NCI-H1436 treated with DMSO at 0.1 percent for 48 hours (cell line): ENCODE measurements around the gene RIC1.
"Not testable (repeated sequence)": the region's sequence is repeated elsewhere in the genome, so short reads cannot be mapped to it uniquely, and the experiment has no call there.

ENCODE experiments used
- DNase-seq: peaks from one replicate; lab custom pipeline; 2025; lab: John Stamatoyannopoulos, UW

The RIC1 gene

DNA sequence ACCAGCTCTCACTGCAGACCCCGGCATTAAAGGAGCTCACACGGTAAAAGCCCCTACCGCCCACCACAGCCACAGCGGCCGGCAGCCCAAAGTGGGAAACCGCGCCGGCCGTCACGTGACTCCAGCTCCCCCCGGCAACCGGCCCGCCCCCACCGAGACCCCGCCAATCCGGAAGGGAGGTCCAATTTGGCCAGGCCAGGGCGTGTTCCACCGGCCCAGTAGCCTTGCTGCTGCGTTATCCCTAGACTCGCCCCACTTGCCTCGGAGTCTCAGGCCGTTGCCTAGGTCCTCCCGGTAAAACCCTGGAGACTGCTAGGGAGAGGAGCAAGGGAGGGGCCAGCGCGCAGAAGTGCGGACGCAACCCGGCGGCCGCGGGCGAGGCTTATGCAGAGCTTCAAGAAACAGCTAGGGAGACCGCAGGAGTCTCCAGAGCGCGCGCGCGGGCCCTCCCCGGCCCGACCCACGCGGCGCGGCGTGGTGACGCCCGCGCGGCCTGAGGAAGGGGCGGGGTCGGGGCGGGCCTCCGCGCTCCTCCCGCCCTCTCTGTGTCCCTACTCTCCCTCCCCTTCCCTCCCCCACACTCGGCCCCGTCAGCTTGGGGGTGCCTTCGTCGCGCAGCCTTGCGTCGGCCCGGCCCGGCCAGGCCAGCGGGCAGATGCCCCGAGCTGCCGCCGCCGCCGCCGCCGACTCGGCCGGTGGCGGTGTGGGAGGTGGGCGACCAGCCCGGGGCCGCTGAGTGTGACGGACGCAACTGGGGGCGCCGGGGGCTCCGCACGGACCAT lies at the start of gene RIC1:
Gene RIC1 (plus strand): TSS at position 578 of the 782 bp plus-strand sequence. CDS start 203 bp downstream, at position 781.
- no peak for DNase-seq

DNA sequence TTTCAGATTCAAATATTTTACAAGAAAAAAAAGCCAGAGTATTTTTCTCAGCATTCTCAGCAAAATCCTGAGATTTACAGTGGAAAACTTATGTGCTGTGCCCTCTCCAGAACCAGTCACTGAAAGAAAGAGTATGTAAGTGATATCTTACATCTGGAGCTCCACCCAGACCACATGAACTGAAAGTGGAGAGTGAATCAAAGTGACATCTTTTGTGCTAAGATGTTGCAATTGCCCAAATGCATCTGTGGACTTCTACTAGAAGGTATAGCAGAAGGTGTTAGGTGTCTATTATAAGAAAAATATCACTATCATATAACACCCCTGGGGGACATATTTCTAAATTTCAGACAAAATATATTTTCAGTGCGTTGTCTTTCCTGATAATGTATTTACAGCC lies 49.0 kb upstream of the RIC1 start:
- no peak for DNase-seq

DNA sequence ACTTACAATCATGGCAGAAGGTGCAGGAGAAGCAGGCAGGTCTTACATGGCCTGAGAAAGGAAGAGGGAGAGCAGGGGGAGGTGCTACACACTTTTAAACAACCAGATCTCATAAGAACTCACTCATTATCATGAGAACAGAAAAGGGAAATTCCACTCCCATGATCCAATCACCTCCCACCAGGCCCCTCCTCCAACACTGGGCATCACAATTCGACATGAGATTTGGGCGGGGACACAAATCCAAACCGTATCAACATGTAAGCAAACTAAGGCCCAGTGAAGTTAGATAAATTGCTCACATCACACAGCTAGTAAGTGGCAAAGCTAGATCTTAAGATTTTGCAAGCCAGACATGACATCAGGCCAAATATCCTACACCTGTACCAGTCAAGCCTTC lies 48.3 kb upstream of the RIC1 start:
- DNase-seq: no peak

- DNase-seq: not testable (repeated sequence)
These were observed 47.2 kb upstream of the RIC1 start for GRCh38 chr9:5581706-5582105.

- DNase-seq: no peak
These were observed 46.1 kb upstream of the RIC1 start for GRCh38 chr9:5582835-5583195.

GRCh38 chr9:5586391-5586802 lies 42.5 kb upstream of the RIC1 start:
- no peak for DNase-seq

DNA sequence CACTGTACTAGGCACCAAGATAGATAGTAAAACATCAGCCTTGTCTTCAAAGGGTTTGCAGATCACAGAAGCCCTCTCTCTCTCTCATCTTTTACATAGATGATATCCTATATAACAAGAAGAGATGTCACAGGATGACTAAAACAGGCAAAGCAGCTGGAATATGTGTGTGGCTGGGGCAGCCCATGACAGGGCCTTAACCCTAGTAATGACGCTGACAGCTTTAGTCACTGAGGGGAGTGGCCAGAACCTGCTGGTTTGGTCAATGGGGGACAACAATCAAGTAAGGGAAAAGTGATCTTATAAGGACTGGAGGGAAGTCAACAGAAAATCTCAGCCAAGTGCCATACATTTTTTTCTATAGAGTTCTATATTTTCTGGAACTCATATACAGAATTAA lies 41.9 kb upstream of the RIC1 start:
- no peak for DNase-seq

DNA sequence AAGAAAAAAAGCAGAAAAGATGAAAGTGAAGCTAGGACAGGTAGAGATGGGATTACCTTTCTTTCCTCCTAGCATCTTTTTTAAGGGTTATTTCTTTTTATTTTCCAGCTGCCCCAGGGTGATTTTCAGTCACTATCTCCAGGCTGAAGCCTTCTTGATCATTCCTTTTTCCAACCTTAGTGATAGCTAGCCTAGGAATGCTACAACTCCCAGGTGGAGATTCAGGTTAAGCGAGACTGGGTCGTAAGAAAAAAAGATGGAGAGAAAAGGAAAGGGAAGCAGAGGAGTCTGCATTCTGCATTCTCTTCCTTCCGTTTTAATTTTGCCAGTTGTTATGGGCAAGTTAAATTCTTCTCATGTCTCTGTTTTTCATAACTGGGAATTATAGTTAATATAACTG lies 36.7 kb upstream of the RIC1 start:
- no peak for DNase-seq

DNA sequence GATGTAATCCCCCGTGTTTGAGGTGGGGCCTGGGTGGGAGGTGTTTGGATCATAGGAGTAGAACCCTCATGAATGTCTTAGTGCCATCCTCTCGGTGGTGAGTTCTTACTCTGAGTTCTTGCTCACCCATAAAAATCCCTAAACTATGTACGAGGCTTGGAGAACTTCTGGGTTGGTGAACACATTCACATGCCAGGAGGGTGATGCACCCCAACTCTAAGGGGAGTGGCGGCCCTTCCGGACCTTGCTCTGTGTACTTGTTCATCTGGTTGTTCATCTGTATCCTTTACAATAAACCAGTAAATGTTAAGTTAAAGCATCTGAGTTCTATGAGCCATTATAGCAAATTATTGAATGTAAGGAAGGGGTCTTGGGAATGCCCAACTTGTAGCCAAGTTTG lies 36.0 kb upstream of the RIC1 start:
- no peak for DNase-seq

DNA sequence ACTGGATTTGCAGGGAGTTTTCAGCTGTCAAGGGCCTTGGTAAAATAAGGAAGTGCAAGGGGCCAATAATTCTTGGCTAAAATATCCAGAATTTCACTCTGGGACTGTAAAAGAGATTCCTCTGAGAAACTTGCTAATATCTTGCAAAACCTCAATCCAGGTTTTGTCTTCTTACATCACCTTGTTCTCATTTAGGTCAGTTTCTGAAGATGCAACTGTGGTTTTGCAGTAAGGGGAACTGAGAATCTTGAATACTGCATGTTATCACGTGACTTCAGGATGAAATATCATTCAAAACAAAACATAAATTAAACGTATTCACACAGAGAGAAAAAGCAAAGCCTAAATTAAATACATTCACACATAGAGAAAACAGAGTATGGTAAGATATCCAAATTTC lies 35.0 kb upstream of the RIC1 start:
- DNase-seq: no peak

- DNase-seq: no peak
These were observed 32.7 kb upstream of the RIC1 start for GRCh38 chr9:5596173-5596572.

GRCh38 chr9:5608298-5609225 lies 20.3 kb upstream of the RIC1 start:
- no peak for DNase-seq

DNA sequence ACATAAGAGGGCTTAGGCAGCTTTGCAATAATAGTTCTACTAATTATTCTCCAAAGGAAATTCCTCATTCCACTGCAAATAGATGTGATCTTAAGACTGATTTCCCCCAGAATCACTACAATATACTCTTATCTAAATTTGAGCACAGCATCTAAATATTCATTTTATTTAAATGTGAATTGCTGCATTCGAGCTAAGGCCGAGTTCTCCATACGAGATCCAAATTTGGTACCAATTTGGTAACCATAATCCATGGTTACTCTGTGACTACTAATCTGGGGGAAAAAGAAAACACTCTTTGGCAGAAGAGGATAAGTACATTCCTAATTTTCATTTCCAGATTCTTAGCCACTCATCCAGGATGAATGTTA lies 19.7 kb upstream of the RIC1 start:
- no peak for DNase-seq

GRCh38 chr9:5610491-5610890 lies 18.4 kb upstream of the RIC1 start:
- no peak for DNase-seq

DNA sequence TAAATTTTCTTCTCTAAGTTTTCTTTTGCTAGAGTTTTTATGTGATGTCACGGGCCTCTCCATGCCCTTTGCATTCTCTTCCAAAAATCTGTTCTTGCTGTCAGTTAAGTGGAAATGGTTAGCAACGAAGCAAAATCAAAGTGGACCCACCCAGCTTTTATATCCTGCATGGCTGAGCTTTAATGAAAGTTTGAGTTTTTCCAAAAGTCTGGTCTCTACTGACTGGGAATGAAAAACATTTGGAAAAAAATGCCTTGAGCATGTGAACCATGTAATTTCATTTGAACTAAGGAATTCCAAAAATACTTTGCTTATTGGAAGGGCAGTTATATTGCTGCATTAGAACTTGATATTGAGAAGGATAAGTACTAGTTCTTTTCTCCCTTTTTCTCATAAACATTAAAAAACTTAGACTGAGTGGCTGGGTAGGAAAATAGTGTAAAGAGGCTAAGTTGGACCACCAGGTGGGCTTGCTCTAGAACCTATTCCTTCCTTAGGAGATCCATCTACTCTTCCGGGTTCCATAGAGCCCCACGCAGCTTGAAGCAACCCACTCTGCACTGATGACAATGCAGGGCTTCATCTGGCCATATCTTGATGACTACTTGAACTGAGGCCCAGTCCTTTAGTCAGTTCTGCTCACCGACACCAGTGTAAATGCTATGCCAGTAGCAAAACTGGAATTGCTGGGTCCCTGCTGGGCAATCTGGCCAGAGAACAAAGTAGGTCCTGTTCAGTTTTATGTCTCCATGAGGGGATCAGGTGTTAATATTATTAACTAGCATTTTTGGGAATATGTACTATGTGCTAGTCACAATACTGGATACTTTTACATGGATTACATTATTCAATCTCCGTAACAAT lies 17.4 kb upstream of the RIC1 start:
- DNase-seq: no peak

DNA sequence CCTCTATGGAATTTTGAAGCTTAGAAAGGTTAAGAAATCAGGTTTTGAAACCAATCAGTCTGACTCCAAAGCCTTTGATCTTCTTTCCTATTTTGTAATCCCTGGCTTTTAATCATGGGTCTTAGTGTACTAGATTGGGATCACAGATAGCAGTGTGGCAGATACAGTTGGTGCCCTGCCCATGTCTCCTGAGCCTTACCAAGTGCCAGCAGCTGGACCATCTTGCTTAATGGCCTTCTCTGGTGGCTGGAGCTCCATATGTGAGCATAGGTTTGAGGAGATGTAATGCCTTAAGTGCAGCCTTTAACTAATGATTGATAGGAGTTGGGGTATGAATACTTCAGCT lies 16.7 kb upstream of the RIC1 start:
- DNase-seq: no peak

DNA sequence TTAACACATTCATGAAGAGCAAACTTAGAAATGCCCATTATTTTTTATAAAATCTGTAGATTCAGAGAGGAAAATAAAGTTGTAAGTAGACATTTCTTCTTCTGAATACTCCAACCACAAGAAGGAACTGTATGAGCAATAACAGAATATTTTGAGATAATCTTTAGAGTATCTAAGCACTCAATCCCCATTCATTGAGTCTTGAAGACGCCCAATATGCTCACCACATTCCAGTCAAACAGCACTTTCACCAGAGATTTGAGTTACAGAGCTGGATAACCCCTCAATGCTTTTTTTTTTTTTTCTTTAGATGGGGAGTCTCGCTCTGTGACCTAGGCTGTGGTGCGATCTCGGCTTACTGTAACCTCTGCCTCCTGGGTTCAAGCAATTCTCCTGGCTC lies 14.7 kb upstream of the RIC1 start:
- no peak for DNase-seq

- DNase-seq: no peak
These were observed 13.9 kb upstream of the RIC1 start for GRCh38 chr9:5614985-5615384.

GRCh38 chr9:5617749-5618148 lies 11.2 kb upstream of the RIC1 start:
- DNase-seq: no peak

- no peak for DNase-seq
These were observed 8.4 kb upstream of the RIC1 start for GRCh38 chr9:5620494-5620893.

DNA sequence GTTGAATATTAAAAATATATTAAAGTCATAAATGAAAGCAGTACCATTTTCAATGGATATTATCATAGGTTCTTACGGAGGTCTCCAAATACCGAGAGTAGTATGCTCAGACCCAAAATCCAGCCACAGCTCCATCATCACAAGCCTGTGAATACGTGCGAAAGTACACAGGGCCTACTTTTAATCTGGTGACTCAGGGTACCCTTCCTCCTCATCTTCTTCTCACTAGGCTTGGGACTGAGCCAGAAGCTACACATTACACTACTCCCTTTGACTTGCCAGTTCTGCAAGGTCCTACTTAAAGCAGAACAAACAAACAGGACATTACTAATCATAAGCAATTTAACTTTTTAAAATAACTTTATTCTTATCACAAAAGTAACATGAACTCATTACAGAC lies 7.6 kb upstream of the RIC1 start:
- DNase-seq: no peak

GRCh38 chr9:5622016-5622415 lies 6.9 kb upstream of the RIC1 start:
- DNase-seq: no peak

DNA sequence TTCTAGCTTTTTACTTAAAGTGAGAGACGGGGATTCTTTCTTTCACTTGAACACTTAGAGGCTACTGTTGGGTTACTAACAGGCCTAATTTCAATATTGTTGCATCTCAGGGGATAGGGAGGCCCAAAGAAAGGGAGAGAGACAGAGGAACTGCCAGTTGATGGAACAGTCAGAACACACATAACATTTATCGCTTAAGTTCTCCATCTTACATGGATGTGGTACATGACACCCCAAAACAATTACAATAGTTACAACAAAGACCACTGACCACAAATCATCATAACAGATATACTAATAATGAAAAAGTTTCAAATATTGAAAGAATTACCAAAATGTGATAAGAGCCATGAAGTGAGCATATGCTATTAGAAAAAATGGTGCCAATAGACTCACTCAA lies 4.3 kb upstream of the RIC1 start:
- no peak for DNase-seq
